Stimulated activated CD4-positive, alpha-beta T cell treated with anti-CD3 and anti-CD28 coated beads, Interleukin-12 subunit alpha, Interleukin-12 subunit beta, amount 100 ng/mL, for 24 hours (primary cell): ENCODE results near the gene SDC1.

Source experiments
- DNase-seq, 2 experiments: peaks; one replicate each; pipeline ENCODE4 v3.0.0-alpha.2; 2020; ENCODE audit warnings: low read depth in 2 of 2

SDC1 gene

DNA sequence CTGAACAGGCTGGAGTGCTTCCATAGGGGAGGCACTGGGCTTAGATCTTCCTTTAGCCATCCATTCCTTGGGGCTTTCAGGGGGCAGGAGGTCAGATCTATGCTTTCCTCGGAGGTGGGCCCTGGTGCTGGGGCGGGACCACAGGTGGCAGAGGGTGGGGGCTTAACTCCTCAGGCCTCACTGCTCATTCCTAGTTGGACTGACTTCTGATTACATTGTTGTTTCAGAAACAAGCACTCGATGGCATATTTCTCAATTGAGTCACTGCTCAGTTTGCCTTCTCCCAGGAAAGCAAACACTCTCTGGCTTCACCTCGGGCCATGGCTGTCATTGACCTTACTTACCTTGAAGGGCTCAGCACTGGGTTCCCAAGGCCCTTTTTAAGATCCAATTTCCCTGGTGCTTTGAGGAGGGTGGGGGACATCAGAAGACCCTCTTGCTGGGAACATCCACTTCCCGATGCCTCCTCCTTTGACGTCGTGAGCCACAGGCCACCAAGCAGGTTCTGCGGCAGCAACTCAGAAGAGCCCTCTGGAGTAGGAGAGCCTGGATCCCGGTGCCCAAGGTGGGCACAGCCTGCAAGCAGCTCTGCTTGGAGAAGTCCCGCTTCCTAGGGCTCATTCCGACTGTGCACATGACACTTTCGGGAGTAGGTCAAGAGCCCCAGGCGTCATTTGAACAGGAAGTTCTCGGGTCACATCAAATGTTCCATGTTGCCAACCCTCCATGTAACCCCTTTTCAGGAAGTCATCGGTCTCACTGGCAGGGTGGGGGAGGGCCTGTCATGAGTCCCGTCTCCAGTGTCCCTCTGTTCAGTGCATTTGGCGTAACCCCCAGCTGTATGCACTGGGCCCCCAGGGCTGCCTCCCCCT is 40.6 kb downstream of the SDC1 start:
- DNase-seq = no peak

DNA sequence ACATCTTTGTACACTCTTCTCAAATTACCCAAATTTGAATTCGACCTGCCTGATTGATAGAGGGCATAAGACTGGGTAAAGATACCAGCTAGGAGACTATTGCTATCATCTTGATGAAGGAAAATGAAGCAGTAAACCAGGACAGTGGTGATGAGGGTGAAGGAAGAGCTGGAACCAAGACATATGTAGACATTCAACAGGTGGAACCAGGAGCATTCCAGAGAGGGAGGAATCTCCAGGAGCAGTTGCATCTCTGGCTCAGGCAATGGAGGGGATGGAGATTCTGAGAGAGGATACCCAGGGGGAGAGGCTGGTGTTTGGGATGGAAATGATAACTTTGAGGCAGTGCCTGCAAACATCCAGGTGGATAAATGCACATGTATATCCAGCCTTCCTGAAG is 41.6 kb downstream of the SDC1 start:
- no peak for DNase-seq

DNA sequence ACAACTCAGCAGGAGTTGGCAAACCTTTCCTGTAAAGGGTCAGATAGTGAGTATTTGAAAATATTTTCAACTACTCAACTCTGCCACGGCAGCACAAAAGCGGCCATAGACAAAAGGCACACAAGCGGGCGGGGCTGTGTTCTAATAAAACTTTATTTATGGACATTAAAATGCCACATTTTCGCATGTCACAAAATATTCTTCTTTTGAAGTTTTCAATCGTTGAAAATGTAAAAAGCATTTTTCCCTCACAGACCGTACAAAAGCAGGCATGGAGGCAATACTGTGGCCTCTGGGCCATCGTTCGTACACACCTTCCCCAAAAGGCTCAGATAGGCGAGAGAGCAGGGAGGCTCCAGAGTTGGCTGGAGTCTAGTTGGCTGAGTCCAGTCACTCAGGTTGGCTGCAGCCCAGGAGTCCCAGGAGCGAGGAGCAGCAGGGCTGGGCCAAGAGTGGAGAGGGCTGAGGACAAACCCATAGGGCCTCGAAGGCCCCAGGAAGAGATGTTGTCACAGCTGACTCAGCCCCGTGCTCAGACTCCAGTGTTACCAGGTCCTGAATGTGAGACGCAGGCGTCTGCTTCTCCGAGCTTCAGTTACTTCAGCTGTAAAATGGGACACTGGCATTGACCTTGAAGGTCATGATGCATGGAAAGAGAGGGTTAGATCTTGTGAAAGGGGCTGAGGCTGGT is 42.5 kb downstream of the SDC1 start:
- DNase-seq = no peak

- DNase-seq = no peak
These were observed 43.2 kb downstream of the SDC1 start for GRCh38 chr2:20181761-20182160.

- no peak for DNase-seq
These were observed 44.0 kb downstream of the SDC1 start for GRCh38 chr2:20180676-20181648.

DNA sequence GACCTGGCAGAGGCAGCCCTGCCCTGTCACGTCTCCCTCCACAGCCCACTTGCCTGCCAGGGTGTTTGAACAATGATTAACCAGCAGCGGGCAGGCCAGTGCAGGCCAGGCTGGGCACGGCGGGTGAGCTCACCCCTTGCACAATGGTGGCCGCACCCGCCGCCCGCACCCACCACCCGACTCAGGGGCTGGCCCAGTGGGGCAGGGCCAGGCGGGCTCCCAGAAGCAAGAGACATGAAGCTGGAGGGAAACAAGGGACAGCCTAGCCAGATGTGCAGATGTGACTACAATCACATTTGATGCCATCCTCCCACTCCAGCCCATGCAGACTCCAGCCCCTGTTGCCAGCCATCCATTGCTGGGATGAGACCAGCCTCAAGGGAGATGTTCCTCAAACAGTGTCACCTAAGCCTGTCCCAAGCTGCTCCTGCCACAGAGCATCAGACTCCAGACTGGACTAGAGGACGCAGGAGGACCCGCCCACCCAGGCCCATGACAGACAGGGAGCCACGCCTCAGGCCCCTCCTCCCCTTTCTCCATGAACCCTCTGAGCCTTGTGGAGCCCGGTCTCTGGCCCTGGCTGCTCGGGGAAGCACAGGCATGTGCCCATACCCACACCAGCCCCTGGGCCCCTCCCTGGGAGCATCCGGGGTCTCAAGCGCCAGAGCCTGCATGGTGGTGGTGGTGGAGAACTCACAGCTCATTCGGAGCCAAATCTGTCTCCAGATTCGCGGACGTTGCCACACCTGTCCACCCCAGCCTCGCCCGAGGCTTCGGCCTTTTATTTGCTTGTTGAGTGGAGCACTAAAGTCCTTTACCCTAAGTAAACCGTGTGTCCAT is 45.0 kb downstream of the SDC1 start:
- no peak for DNase-seq

DNA sequence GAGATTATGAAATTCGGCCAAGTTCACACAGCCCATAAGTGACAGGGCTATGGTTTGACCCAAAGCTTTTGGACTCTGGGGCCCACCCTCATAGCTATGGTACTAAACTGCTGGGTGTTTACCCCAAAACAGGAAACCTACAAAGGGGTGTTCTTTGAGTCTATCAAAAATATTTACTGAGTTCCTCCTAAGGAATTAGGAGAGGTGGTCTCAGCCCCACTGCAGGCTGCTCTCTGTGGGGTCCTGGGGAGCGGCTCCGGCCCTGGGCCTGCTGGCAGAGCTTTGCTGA is 45.5 kb downstream of the SDC1 start:
- DNase-seq = no peak

DNA sequence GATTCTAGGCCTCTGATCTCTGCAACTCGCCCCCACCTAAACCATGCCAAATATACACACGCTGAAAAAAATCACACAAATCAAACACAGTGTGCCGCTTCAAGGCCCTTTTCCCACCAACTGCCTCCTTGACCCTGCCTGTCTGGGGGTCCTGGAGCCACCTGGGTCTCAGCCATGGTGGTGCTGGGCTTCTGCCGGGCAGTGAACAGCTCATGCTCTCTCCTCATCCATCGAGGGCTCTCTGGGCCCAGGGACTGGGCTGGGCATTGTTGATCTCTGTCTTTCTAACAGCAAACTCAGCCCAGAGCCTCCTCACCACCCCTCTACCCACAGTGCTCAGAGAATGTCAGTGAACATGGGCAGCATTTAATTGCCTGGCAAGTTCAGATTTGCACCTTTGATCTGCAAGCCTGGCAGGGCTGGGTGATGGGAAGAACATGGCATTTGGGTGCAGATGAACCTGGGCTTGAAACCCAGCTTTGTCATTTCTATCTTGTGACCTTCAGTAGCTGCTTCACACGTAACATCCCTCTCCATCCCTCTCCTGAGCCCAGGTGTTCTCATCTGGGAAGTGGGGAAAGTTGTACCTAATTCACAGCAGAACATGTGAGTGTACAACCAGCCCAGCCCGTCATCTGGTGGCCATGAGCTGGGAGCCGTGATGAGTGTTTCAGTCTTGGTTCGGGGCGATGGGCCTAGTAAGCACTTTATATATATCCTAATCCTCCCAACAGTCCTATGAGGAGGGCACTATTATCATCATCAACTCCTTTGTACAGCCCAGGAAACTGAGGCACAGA is 46.1 kb downstream of the SDC1 start:
- DNase-seq = no peak

DNA sequence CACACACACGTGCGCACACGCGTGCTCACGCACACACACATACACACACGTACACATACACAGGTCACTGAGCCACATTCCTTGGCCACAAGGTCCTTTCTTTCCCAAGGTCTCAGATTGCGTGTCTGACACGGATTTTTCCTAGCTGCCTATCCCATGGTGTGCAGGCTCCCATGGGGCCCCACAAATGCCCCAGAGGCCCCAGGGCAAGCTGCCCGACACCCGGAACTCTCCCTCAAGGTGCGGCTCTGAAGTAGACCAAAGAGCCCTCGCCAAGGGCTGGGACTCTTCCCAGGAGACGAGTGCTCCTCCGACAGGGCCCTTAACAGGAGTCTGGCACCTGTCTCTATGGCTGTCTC is 46.7 kb downstream of the SDC1 start:
- DNase-seq = no peak

GRCh38 chr2:20177556-20178248 is 47.2 kb downstream of the SDC1 start:
- no peak for DNase-seq

DNA sequence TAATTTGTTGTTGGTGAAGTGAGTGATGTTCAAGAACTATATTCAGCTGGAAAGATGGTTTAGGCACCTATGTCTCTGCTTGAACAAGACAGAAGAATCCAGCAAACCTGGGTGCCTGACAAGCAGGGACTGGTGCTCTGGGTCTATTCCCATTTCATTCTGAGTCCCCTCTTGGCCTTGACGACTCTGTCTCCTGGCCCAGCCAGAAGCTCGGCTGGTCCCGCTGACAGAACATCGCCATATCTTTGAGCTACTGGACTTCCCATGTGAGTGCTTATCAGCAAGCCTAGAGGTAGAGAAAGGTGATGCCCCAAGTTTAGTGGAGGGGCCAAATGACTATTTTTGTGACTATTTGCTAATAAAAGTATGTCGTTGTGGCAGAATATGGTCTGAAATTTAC is 48.2 kb downstream of the SDC1 start:
- DNase-seq = no peak

DNA sequence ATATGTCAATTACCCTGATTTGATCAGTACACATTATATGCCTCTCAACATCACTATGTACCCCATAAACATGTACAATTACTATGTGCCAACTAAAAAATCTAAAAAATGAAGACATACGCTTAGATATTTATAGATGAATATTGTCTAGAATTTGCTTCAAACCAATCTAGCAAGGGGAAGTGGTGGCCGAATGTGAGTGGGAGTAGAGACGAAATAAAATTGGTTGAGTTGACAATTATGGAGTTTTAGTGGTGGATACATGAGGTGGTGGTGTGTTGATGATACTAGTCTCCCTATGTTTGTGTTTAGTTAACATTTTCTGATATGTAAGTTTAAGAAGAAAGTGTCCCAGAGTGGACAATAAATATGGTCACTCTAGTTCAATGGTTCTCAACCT is 49.0 kb downstream of the SDC1 start:
- DNase-seq = no peak

- DNase-seq = no peak
These were observed 49.7 kb downstream of the SDC1 start for GRCh38 chr2:20175267-20175666.

- DNase-seq = no peak
These were observed 50.5 kb downstream of the SDC1 start for GRCh38 chr2:20174410-20174809.

GRCh38 chr2:20173496-20174402 is 51.2 kb downstream of the SDC1 start:
- DNase-seq = no peak

GRCh38 chr2:20173064-20173463 is 51.9 kb downstream of the SDC1 start:
- DNase-seq = no peak

DNA sequence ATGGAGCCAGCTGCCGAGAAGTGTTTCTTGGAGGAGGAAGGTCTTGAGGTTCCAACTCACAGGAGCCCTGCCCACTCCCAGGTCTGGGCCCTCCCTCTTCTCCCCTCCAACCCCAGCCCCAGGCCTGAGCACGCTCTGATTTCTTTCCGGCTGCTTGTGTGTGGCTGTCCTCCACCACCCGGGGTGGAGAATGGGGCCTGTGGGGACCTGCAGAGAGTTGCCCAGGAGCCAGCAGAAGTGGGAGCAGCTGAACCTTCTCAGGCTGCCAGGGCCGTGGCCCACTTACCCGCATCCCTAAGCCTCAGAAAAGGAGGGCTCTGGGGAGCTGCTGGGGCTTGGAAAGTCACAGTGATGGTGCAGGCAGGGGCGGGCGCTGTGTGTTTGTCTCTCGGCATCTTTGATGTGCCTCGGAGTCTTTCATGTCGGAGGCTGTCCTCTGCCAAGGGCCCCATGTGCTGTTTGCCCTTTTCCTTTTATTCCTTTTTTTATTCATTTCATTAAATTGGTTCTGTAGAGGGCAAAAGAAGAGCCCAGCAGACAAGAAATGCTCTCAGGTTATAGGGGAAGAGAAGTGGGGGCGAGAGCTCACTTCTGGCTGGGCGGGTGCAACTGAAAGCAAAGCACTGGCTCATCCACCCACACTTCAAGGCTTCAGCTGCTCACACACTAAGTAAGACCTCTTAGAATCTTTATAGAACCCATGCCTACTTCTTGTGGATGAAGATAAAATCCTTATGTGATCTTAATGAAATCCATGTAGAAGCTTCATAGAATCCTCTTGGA is 52.5 kb downstream of the SDC1 start:
- no peak for DNase-seq

DNA sequence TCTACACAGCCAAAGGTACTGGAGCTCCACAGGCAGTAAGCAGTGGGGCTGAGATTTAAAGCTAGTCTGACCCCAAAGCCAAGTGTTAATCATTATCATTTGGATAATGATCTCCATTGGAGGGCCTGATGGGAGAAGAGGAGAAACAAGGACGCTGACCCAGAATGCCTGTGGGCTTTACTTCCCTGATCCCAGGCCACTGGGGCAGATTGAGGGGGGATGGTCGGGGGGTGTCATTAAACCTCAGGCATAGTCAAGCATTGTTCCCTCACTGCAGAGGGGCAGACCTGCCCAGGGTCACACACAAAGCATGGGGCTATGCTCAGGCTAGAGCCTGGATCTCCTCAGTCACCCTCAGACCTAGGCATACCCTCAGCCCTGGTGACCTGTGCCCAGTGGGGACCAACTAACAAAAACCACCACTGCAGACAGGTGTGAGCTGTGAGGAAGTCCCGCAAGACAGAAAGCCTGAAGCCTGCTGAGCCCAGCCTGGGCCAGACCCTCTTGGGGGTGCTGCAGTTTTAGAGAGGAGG is 53.4 kb downstream of the SDC1 start:
- DNase-seq = no peak
